Heart left ventricle (tissue), 13 donors: ENCODE measurements around the gene PAN2.

Experiments used
- POLR2A ChIP-seq, 2 donors: fragments of 450-650 bp; IDR thresholded peaks; one replicate each; pipeline ENCODE4 v1.6.1; 2017; ENCODE audit warnings: antibody characterized with exemption in 2 of 2, mild to moderate bottlenecking in 2 of 2, moderate library complexity in 2 of 2
- TF ChIP-seq, protein P1 (sequence below), 12 donors: fragments of 200-600 bp; sonication (generic) in 4 of 12; IDR thresholded peaks; one replicate each; pipeline versions ENCODE4 v1.5.0 to v1.8.0; 2018 to 2022; ENCODE audit warnings: antibody characterized with exemption in 12 of 12, mild to moderate bottlenecking in 5 of 12
- donor health status: ischemic (EF 13 %, LVEDD 7.1; RV severe dilation, severe dysfunction).
- donor health status: DM: no; HTN: yes; CAD: no.
- donor health status: DM: no; HTN: no; CAD: no.
- donor health status: ischemic (EF 25% LVEDD 6.9; RV normal size, moderate dysfunction).
- donor health status: ischemic (EF 25% LVEDD 5.7; RV mildly dilated, moderate dysfunction).
- donor health status: ischemic (EF 35%, LVEDD 5.7; RV mildly dilated, moderate dysfunction).
- donor health status: nonischemic (EF 11% LVEDD 7.7; RV severe dilation, severe dysfunction).
- donor health status: DM: yes; HTN: yes; CAD: no.
- donor health status: PGD.
- donor health status: ischemic (EF 29% LVEDD 5.4; RV normal size, mild dysfunction).
- donor health status: nonischemic (EF 23%, LVEDD 6.1; RV moderate dilation, normal function).

DNA sequence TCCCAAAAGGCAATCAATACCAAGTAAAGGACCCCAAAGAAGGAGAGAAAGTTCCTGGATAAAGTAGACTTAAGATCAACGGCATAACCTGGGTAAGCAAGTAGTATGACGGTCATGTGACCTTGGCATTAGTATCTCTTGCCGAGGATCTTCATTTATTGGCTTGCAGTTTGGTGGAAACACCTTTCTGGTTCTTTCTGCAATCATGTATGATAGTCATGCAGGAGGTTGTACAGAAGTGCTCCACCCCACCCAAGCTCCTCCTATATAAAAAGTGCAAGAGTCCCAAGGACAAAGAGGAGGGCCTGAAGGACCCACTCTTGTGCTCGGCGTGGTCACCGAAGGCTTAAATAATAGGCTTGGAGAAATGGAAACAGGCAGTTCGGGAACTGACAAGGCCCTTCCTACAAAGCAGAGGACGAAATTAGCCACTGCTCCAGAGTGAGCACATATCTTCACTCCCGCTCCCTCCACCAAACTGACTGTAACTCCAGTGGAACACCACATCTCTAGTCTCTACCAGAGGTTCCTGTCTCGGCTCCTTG is 34.4 kb downstream of the PAN2 start:
- TF ChIP-seq, protein P1, sequence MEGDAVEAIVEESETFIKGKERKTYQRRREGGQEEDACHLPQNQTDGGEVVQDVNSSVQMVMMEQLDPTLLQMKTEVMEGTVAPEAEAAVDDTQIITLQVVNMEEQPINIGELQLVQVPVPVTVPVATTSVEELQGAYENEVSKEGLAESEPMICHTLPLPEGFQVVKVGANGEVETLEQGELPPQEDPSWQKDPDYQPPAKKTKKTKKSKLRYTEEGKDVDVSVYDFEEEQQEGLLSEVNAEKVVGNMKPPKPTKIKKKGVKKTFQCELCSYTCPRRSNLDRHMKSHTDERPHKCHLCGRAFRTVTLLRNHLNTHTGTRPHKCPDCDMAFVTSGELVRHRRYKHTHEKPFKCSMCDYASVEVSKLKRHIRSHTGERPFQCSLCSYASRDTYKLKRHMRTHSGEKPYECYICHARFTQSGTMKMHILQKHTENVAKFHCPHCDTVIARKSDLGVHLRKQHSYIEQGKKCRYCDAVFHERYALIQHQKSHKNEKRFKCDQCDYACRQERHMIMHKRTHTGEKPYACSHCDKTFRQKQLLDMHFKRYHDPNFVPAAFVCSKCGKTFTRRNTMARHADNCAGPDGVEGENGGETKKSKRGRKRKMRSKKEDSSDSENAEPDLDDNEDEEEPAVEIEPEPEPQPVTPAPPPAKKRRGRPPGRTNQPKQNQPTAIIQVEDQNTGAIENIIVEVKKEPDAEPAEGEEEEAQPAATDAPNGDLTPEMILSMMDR (IDR thresholded peaks at IDR 0.05) = no peak
- TF ChIP-seq POLR2A (IDR thresholded peaks at IDR 0.05) = no peak
